ENCODE data around the gene GALNT7.

DNA sequence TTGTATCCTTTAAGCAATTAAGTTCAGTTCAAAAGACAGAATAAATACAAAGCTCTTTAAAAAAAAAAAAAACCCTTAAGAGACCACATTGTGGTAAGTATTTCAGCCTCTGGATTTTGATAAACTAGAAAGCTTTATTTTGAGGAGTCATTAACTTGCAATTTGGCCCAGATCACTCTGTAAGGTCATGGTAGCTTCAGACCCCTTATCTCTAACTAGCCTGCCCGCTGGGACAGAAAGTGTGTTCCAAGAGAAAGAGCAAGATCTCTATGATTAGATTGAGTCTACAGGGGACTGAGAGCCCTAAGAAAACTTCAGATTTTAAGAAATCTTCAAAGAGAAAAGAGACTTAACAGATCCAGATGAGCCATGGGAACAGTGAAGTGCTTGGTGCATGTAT lies 45.6 kb downstream of the GALNT7 start:
- TF ChIP-seq, protein P1, sequence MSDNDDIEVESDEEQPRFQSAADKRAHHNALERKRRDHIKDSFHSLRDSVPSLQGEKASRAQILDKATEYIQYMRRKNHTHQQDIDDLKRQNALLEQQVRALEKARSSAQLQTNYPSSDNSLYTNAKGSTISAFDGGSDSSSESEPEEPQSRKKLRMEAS (IDR thresholded peaks at IDR 0.05; ENCODE audit: low read depth, low read length) = no peak
- no peak for TF ChIP-seq POLR2A (IDR thresholded peaks at IDR 0.05; ENCODE audit: extremely low read depth, insufficient read length)
